Left ventricle myocardium superior (tissue), 1 donor: ENCODE data around the gene NECAB3. TPM values are rescaled to one million over a fixed set of nuclear protein-coding genes. Genes with fewer than 3 reads are reported as not detected.

Experiments used
- ATAC-seq: fragments of 200-7000 bp; cut with Tn5 transposase; one replicate; pipeline ENCODE4 v1.9.1; 2020; ENCODE audit warnings: mild to moderate bottlenecking, moderate library complexity
- DNase-seq: peaks from one replicate; pipeline ENCODE4 v3.0.0-alpha.2; 2020
- intact Hi-C: fragments of 100-400 bp; cut with micrococcal nuclease; formaldehyde crosslinking; loops from one replicate; pipeline ENCODE4 v1.11.0; 2022
- total RNA-seq: library from RNA; stranded (reverse); fragmentation: NEBNext Ultra II Directional; extraction: Animal tissue kit (Norgen Biotek cat#: 25700); gene quantifications from one replicate; pipeline ENCODE4 v1.2.1, GENCODE V29; 2021
- donor health status: DM: no; HTN: yes; CAD: no; lungs with severe emphysema.

NECAB3 gene
- total RNA-seq, 1 donor from 2014 or later = 71.8 TPM

- intact Hi-C loops = no loop called here
- DNase-seq (no peak), ATAC-seq (no peak)
Observed at GRCh38 chr20:33668466-33669155, 5.6 kb downstream of the NECAB3 start.

GRCh38 chr20:33667676-33668465, 6.4 kb downstream of the NECAB3 start:
- peak; percentile 88 for DNase-seq
- intact Hi-C loops = no loop called here
- peak; percentile 61 for ATAC-seq

GRCh38 chr20:33667245-33667675, 7.0 kb downstream of the NECAB3 start:
- ATAC-seq (peak; percentile 16), DNase-seq (peak; percentile 77)
- intact Hi-C loops = no loop called here

- intact Hi-C loops = no loop called here
- ATAC-seq (peak; percentile 74), DNase-seq (peak; percentile 99)
Observed at GRCh38 chr20:33666293-33667244, 7.7 kb downstream of the NECAB3 start, which contains the start of gene ACTL10. TSS of gene ACTL10 (plus strand) at chr20:33666943. CDS start at chr20:33667498, 555 bp downstream.

- DNase-seq (no peak), ATAC-seq (no peak)
- intact Hi-C loops = no loop called here
Observed at GRCh38 chr20:33664762-33665144, 9.5 kb downstream of the NECAB3 start.

GRCh38 chr20:33664085-33664761, 10.0 kb downstream of the NECAB3 start:
- intact Hi-C loops = no loop called here
- no peak for DNase-seq

GRCh38 chr20:33663161-33664084, 10.8 kb downstream of the NECAB3 start:
- intact Hi-C loops = no loop called here
- DNase-seq (peak; percentile 93), ATAC-seq (peak; percentile 64)

More at GRCh38 chr20:33664085-33664761, 10.0 kb downstream of the NECAB3 start:
- ATAC-seq = no peak

- no peak for DNase-seq
- intact Hi-C loops = no loop called here
- ATAC-seq = no peak
Observed at GRCh38 chr20:33662172-33662571, 12.1 kb downstream of the NECAB3 start, which contains the start of gene C20orf144. TSS of gene C20orf144 (plus strand) at chr20:33662327. CDS start at chr20:33662346, 19 bp downstream.

GRCh38 chr20:33660685-33661058, 13.6 kb downstream of the NECAB3 start:
- ATAC-seq (no peak), DNase-seq (no peak)
- intact Hi-C loops = no loop called here

- DNase-seq (no peak), ATAC-seq (no peak)
- intact Hi-C loops = no loop called here
Observed at GRCh38 chr20:33660035-33660684, 14.1 kb downstream of the NECAB3 start.

GRCh38 chr20:33659341-33660034, 14.7 kb downstream of the NECAB3 start:
- no peak for DNase-seq
- no peak for ATAC-seq
- intact Hi-C loops = no loop called here

- no peak for ATAC-seq
- intact Hi-C loops = no loop called here
Observed at GRCh38 chr20:33658929-33659328, 15.3 kb downstream of the NECAB3 start.

GRCh38 chr20:33658510-33658909, 15.7 kb downstream of the NECAB3 start:
- intact Hi-C loops = no loop called here
- no peak for DNase-seq
- ATAC-seq = no peak

More at GRCh38 chr20:33658929-33659328, 15.3 kb downstream of the NECAB3 start:
- no peak for DNase-seq

GRCh38 chr20:33657704-33658095, 16.5 kb downstream of the NECAB3 start:
- no peak for DNase-seq
- intact Hi-C loops = no loop called here
- ATAC-seq = no peak

GRCh38 chr20:33656783-33657703, 17.2 kb downstream of the NECAB3 start:
- no peak for DNase-seq

More at GRCh38 chr20:33656783-33657703, 17.2 kb downstream of the NECAB3 start:
- intact Hi-C loops = no loop called here
- no peak for ATAC-seq
